ENCODE measurements around the gene C2orf42. TPM values are rescaled to one million over a fixed set of nuclear protein-coding genes. Genes with fewer than 3 reads are reported as not detected.
"Not testable (repeated sequence)": the region's sequence is repeated elsewhere in the genome, so short reads cannot be mapped to it uniquely, and the experiment has no call there.

The C2orf42 gene
- total RNA-seq, 1 experiment from 2014 or later, result 6.8 TPM

- no peak for TF ChIP-seq ZNF281 (CRISPR knock-in tag; IDR thresholded peaks at IDR 0.05)
- TF ChIP-seq FOXK1 (CRISPR knock-in tag; IDR thresholded peaks at IDR 0.05), result no peak
- TF ChIP-seq HMGXB4 (CRISPR knock-in tag; IDR thresholded peaks at IDR 0.05), result no peak
- no peak for TF ChIP-seq NFATC4 (CRISPR knock-in tag; IDR thresholded peaks at IDR 0.05)
- no peak for TF ChIP-seq ZBTB21 (CRISPR knock-in tag; IDR thresholded peaks at IDR 0.05; ENCODE audit: borderline replicate concordance)
- TF ChIP-seq GABPB1 (CRISPR knock-in tag; IDR thresholded peaks at IDR 0.05), result no peak
These were observed 57.7 kb downstream of the C2orf42 start (continued) for GRCh38 chr2:70133127-70133452.

- H3K9me3 Mint-ChIP-seq, result no peaks in the 10 kb centered on the region
- H3K4me1 Mint-ChIP-seq, result peaks cover 40% of the 10 kb centered on the region
- peak overlapping the region; percentile 96 for H3K27ac Mint-ChIP-seq
- H3K4me3 Mint-ChIP-seq, result no peak overlapping the region
- ATAC-seq (peak; percentile 70), DNase-seq (ENCODE audit: low spot score) (no peak)
- ChIA-PET CTCF (interaction anchor here (0.5 to 2.1 kb wide), 6 partner anchors 9 to 141 kb away, joined by 3 to 6 read pairs (median 3); no protein-coding TSS in a partner anchor), POLR2A (interaction anchor here (0.8 kb wide), 1 partner anchor 8 kb away, joined by 4 read pairs; no protein-coding TSS in a partner anchor)
- no peaks in the 10 kb centered on the region for H3K36me3 Mint-ChIP-seq
- H3K27me3 Mint-ChIP-seq (ENCODE audit: low read depth), result no peaks in the 10 kb centered on the region
- TF ChIP-seq ERG (CRISPR knock-in tag; IDR thresholded peaks at IDR 0.05) (no peak), JAZF1 (CRISPR knock-in tag; IDR thresholded peaks at IDR 0.05) (no peak), ZNF425 (CRISPR knock-in tag; conservative IDR thresholded peaks at IDR 0.05) (no peak), TCF7 (CRISPR knock-in tag; IDR thresholded peaks at IDR 0.05; ENCODE audit: low read depth) (no peak), AR (CRISPR knock-in tag; IDR thresholded peaks at IDR 0.05) (no peak), SMAD3 (CRISPR knock-in tag; IDR thresholded peaks at IDR 0.05; ENCODE audit: borderline replicate concordance) (no peak), USF1 (CRISPR knock-in tag; IDR thresholded peaks at IDR 0.05) (no peak), NR3C1 (CRISPR knock-in tag; conservative IDR thresholded peaks at IDR 0.05; ENCODE audit: low read depth) (no peak), IRF1 (CRISPR knock-in tag; IDR thresholded peaks at IDR 0.05) (no peak), IRF2 (CRISPR knock-in tag; IDR thresholded peaks at IDR 0.05; ENCODE audit: borderline replicate concordance, low read depth) (no peak)
These were observed 58.3 kb downstream of the C2orf42 start for GRCh38 chr2:70132244-70133126.

- ATAC-seq; H3K27me3 Mint-ChIP-seq (ENCODE audit: low read depth); H3K36me3 Mint-ChIP-seq; DNase-seq (ENCODE audit: low spot score); H3K9me3 Mint-ChIP-seq; POLR2A ChIA-PET; H3K4me3 Mint-ChIP-seq: not testable (repeated sequence)
- Mint-ChIP-seq H3K27ac (peak overlapping the region; percentile 27; the same call in 1 of the 2 replicates), H3K4me1 (peaks cover 41% of the 10 kb centered on the region)
- CTCF ChIA-PET, result interaction anchor here (0.8 kb wide), 1 partner anchor 10 kb away, joined by 3 read pairs; no protein-coding TSS in a partner anchor
These were observed 59.3 kb downstream of the C2orf42 start for GRCh38 chr2:70131344-70132143.
